SIG-M5 (cell line): ENCODE results near the gene PXMP4.

Experiments
- DNase-seq: peaks from one replicate; lab custom pipeline; 2025; lab: John Stamatoyannopoulos, UW

PXMP4 gene

DNA sequence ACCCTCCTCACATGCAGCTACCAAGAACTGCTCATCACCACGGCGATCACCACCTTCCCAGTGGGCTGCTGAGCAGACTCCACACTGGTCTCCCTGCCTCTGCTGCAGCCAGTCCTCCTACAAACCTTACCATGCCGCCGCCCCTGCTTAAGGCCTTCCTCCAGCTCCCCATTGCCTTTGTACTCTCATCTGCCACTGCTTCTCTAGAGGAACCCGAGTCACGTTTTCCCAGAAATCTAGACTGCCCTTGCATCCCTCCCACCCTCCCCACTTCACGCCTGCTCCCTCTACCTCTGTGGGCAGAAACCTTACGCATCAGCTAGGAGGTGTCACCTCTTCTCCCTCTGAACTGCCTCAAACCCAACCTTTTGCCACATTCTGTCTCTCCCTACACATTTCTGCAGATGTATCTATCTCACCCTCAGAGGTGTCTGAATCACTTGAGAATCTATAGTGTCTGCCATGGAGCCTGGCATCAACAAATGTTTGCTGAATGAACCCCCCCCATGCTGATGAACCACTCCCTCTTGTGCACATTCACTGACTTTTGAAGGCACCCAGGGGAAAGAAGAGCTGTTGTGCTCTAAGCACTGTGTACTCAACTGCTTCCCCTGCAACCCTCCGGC, 38.3 kb downstream of the PXMP4 start:
- no peak for DNase-seq

DNA sequence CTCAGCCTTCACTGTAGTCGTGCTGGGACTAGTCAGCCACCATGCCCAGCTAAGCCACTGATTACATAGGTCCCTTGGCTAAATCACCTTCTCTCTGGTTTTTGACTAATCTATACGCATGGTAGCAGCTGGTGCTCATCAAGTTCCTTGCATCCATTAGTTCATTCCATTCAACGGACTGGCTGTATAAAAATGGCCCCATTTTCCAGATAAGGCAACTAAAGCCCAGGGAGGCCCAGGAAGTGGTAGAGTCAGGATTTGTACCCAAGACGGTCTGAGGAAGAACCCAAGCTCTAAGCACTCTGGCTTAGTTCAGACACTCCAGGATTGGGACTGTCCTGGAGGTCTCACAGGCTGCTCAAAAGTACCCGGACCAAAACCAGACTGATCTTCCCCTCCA, 38.8 kb downstream of the PXMP4 start:
- DNase-seq = no peak

DNA sequence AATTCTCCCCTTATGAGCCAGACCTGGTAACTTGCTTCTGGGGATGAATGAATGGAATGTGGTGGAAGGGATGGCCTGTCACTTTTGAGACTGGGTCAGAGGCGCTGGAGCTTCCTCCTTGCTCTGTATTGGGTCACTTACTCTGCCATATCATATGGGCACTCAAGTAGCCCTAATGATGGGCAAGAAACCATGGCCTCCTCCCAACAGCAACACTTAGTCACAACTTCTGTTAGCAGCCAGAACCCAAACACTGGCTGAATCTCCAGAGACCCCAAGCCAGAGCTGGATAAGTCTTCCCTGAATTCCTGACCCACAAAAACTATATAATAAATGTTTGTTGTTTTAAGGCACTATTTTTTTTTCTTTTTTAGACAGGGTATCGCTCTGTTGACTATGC, 39.4 kb downstream of the PXMP4 start:
- DNase-seq = no peak

DNA sequence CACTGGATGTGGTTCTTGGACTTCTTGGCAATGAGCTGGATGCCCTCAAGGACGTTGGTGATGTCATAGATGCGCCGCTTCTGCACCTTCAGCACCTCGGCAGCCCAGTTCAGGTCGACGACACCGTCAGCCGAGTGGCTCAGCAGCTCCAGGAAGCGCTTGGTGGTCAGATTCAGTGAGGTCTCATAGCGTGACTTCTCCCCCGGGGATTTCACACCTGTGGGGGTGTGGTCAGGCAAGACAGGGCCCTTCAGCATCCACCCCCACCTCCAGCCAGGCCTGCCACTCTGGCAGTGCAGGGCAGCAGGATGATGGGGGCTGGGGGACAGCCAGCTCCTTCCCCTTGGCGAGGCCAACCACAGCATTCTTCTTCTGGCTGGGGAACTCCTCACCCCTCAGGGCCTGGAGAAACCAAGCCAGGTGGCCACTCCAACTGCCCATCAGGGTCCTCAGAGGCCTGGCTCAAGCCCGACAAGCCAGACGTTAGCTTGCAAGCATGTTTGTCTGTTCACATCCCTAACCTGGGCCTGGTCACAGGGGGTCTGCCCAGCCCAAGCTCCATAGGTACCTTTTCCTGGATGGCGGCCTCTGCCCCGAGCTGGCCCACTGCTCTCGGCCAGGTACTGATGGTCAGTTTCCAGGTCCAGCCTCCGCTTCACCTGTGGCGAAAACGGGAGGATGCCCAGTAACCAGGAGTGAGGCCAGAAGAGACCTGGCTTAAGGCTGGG, 40.2 kb downstream of the PXMP4 start:
- DNase-seq = no peak

- DNase-seq = no peak
Measured at GRCh38 chr20:33677991-33678702, 42.0 kb downstream of the PXMP4 start.

- no peak for DNase-seq
Measured at GRCh38 chr20:33676652-33677645, 43.2 kb downstream of the PXMP4 start.

- DNase-seq = no peak
Measured at GRCh38 chr20:33676121-33676520, 44.0 kb downstream of the PXMP4 start.

DNA sequence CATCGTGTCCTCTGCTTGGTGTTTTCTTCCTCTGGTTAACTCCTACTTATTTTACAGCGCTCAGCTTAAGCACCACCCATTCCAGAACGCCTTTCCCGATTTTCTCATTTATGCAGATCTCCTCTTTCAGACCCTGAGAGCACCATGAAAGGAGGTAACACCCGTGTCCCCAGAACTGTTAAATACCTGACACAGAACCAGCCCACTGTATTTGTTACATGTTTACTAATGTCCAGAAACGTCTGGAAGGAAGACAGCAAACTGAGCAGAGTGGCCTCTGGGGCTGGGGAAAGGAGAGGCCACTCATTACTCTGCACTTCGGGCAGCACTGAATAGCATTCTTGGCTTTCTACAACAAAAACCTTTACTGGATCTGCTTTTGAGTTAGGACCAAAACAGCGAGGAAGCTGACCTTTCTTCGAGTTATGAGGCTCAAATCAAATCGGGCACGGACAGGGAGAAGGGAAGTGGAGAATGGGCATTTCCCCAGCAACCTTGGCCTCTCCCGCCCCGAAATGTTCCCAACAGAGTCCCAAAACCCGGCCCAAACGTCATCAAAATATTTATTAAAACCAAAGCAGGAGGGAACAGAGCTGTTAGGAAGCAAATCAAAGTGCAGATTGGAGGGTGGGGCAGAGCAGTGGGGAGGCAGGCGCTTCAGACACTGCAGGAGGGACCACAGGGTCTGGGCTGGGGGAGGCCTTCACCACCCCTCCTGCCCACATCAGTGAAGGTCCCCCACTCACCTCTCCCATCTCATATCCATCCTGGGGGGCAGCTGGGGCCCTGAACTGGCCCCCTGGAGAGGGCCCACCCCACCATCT, 44.8 kb downstream of the PXMP4 start:
- DNase-seq = no peak

- DNase-seq = no peak
Measured at GRCh38 chr20:33674294-33675135, 45.6 kb downstream of the PXMP4 start, which contains the start of gene NECAB3. TSS of gene NECAB3 (minus strand) at chr20:33674428. CDS start at chr20:33674352, 76 bp downstream.

GRCh38 chr20:33673410-33674293, 46.5 kb downstream of the PXMP4 start:
- DNase-seq = no peak

DNA sequence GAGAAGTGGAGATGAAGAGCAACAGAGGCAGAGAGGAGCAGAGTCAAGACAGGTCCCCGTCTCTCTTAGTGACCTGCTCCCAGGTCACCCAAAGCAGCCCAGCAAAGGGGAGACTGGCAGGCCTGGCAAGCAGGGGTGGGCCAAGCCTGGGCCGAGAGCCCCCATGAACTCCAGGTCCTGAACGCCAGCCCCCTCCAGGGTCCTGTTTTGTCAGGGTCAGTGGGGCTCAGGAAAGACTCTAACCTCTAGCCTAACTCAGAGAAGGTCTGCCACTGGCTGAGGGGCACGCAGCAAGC, 47.0 kb downstream of the PXMP4 start:
- DNase-seq = no peak

- DNase-seq = no peak
Measured at GRCh38 chr20:33672426-33673113, 47.5 kb downstream of the PXMP4 start.

- DNase-seq = no peak
Measured at GRCh38 chr20:33671573-33672288, 48.4 kb downstream of the PXMP4 start.

DNA sequence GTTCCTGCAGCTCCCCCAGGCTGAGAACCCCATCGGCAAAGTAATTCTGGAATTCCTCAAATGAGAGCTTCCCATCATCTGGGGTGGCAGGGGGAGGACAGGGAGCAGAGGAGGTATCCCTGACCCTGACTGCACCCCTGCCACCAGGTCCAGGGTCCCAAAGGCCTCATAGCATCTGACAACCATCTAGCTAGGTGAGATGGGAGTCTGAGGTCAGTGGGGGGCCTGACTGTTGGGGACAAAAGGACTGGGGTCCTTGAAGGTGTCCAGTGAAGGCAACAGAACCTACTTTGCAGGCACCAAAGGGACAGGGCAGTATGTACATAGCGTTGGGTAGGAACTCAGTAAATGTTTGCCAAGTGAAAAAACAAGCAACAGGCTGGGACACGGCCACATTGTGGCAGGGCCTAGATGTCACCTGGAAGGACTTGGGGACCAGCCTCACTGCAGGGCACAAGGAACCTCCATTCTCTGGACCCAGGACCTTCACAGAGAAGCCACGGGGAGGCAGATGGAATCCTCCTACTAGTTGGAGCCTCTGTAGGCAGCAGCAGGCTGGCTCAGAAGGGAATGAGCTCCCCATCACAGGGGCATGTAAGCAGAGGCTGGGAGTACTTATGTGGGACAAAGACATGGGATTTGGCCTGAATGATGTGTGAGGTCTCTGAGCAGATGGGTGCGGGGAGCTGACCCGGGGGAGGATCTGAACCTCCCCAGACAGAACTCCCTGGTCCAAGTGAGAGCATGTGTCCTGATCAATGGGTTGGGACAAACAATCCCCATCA, 49.2 kb downstream of the PXMP4 start:
- no peak for DNase-seq

GRCh38 chr20:33669873-33670640, 50.1 kb downstream of the PXMP4 start:
- no peak for DNase-seq

- no peak for DNase-seq
Measured at GRCh38 chr20:33669224-33669623, 50.9 kb downstream of the PXMP4 start.
